GM12872 (cell line): ENCODE measurements around the gene KIAA1671.

Experiments used
- TF ChIP-seq, protein P1 (sequence below): IDR thresholded peaks from 3 replicates; pipeline ENCODE4 v1.5.1; 2011; ENCODE audit warnings: low read depth, mild to moderate bottlenecking, low read length, moderate library complexity; ENCODE audit not compliant: insufficient read depth

The KIAA1671 gene

GRCh38 chr22:24930678-24931077 is 21.8 kb upstream of the KIAA1671 start:
- TF ChIP-seq, protein P1, sequence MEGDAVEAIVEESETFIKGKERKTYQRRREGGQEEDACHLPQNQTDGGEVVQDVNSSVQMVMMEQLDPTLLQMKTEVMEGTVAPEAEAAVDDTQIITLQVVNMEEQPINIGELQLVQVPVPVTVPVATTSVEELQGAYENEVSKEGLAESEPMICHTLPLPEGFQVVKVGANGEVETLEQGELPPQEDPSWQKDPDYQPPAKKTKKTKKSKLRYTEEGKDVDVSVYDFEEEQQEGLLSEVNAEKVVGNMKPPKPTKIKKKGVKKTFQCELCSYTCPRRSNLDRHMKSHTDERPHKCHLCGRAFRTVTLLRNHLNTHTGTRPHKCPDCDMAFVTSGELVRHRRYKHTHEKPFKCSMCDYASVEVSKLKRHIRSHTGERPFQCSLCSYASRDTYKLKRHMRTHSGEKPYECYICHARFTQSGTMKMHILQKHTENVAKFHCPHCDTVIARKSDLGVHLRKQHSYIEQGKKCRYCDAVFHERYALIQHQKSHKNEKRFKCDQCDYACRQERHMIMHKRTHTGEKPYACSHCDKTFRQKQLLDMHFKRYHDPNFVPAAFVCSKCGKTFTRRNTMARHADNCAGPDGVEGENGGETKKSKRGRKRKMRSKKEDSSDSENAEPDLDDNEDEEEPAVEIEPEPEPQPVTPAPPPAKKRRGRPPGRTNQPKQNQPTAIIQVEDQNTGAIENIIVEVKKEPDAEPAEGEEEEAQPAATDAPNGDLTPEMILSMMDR: no peak

DNA sequence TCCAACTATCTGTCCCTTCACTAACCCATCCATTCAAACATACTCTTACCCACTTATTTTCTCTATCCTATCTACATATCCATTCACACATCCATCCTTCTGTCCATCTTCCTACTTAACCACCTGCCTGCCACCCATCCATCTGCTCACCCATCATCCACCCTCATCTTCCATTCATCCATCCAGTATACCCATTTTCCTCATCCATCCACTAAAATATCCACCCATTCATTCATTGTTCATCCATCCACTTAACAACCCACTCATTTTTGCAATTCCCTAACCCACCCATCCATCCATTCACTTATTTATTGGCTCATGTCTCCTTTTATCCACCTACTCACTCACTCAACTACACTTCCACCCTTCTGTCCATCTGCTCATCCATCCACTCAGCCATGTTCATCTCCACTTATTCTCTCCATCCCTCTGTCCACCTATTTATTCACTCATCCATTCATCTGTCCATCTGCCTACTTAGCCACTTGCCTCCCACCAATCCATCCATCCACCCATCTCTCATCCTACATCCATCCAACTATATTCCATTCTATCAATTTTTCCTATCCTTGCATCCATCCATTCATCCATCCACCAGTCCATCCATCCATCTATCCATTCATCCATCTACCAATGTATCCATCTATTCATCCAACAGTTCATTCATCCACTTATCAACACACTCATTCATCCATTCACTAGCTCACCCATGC is 16.6 kb upstream of the KIAA1671 start:
- TF ChIP-seq, protein P1: no peak

GRCh38 chr22:24937114-24937513 is 15.4 kb upstream of the KIAA1671 start:
- TF ChIP-seq, protein P1: peak; percentile 25; the same call in 1 of the 3 replicates

- TF ChIP-seq, protein P1: peak; percentile 79
These were observed 13.7 kb upstream of the KIAA1671 start for GRCh38 chr22:24938741-24939341.

DNA sequence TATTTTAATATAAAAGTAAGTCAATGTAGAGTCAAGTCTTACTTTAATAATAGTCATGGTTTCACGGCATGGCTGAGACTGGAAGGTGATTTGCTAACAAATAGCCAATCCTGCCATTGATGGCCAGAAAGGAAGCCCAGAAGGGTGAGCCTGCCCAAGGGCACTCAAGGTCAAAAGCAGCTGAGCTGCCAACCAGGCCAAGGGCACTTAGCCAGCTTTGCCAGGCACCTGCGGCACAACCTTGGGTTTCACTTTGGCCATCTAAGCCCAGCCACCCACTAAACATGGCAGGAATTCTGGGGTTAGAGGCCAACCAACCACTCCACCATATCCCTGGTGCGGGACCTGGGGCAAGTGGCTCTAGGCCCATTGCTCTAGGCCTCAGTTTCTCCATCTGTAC is 10.2 kb upstream of the KIAA1671 start:
- TF ChIP-seq, protein P1: no peak

- TF ChIP-seq, protein P1: no peak
These were observed 8.1 kb upstream of the KIAA1671 start for GRCh38 chr22:24944217-24944937.

DNA sequence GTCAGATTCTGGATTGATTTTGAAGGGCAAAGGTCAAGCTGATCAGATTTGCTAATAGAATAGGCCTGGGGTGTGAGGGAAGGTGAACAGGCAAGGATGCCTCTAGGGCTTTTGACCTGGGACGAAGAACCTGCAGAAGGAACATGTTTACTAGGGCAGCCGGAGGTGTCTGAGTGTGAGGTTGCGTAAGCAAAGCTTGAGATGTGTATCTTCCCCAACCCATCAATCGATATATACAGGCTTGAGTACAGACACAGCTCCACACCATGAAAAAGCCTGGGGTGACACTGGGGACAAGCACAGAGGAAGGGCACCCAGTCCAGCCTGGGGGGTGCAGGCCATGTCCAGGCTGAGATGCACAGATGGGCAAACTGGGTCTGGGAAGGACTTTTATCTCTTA is 7.1 kb upstream of the KIAA1671 start:
- TF ChIP-seq, protein P1: no peak
